Fibroblast of mammary gland (primary cell): ENCODE data around the gene TLCD3A.
"Not testable (repeated sequence)": the region's sequence is repeated elsewhere in the genome, so short reads cannot be mapped to it uniquely, and the experiment has no call there.

Source experiments
- DNase-seq: peaks from one replicate; pipeline ENCODE4 v3.0.0-alpha.2; 2010; ENCODE audit warnings: low read depth
- H3K4me3 ChIP-seq: 2 replicates; pipeline ENCODE4 v1.5.1; 2011; ENCODE audit warnings: low read depth, mild to moderate bottlenecking, low read length, moderate library complexity; ENCODE audit not compliant: control insufficient read depth
- TF ChIP-seq, protein P1 (sequence below): conservative IDR thresholded peaks from 2 replicates; pipeline ENCODE4 v1.5.1; 2011; ENCODE audit warnings: low read depth, low read length, inconsistent platforms; ENCODE audit not compliant: control insufficient read depth, insufficient read depth

Gene TLCD3A

DNA sequence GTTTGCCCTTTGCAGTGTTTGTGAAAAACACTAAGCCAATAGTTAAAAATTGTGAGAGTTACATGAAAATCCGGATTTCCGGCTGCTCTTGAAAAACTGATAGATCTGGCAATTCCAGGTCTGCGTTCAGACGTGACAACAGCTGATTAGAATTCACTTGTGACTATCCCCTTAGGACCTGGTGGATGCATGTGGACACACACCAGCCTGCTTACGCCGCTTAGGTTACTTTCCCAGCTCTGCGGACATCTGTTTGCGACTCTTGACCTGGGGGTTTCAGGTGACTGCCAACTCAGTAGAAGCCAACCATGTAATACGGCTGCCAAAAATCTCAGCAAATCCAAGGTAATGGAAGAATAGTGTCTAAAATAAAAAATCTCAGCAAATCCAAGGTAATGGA lies 42.0 kb upstream of the TLCD3A start:
- TF ChIP-seq, protein P1, sequence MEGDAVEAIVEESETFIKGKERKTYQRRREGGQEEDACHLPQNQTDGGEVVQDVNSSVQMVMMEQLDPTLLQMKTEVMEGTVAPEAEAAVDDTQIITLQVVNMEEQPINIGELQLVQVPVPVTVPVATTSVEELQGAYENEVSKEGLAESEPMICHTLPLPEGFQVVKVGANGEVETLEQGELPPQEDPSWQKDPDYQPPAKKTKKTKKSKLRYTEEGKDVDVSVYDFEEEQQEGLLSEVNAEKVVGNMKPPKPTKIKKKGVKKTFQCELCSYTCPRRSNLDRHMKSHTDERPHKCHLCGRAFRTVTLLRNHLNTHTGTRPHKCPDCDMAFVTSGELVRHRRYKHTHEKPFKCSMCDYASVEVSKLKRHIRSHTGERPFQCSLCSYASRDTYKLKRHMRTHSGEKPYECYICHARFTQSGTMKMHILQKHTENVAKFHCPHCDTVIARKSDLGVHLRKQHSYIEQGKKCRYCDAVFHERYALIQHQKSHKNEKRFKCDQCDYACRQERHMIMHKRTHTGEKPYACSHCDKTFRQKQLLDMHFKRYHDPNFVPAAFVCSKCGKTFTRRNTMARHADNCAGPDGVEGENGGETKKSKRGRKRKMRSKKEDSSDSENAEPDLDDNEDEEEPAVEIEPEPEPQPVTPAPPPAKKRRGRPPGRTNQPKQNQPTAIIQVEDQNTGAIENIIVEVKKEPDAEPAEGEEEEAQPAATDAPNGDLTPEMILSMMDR: no peak
- DNase-seq: no peak
- no peak overlapping the region for H3K4me3 ChIP-seq

DNA sequence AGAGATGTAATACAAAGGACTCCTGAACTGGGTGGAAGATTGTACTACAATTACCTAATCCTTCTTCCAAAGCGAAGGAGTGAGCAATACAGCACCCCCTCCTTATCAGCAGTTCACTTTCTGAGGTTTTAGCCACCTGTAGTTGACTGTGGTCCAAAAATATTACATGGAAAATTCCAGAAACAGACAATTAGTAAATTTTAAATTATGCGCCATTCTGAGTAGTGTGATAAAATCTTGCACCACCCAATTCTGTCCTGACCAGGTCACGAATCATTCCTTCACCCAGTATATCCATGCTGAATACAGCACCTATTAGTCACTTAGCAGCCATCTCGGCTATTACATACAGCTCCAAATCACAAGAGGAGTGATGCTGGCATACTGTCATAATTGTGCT lies 41.0 kb upstream of the TLCD3A start:
- TF ChIP-seq, protein P1: no peak
- DNase-seq: peak; percentile 65

DNA sequence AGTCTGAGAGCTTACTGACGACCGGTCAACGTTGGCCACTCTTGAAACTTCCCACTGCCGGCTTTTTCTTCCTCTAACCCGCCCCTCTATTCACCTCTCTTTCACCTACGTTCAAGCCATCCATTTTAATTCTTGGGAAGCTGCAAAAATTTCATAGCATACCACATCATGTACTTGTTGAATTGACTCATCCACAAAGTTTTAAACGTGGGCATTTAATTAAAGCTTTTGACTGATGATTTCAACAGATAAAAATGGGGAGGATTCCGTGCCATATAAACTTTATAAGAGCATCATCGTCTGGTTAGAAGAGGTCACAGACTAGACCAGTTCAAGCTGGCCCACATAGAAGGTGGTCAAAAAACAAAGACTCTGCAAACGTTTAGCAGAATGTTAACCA lies 40.3 kb upstream of the TLCD3A start:
- DNase-seq: peak; percentile 77
- TF ChIP-seq, protein P1: no peak
- H3K4me3 ChIP-seq: no peak overlapping the region

More for the DNA sequence above, 41.0 kb upstream of the TLCD3A start:
- H3K4me3 ChIP-seq: no peak overlapping the region

DNA sequence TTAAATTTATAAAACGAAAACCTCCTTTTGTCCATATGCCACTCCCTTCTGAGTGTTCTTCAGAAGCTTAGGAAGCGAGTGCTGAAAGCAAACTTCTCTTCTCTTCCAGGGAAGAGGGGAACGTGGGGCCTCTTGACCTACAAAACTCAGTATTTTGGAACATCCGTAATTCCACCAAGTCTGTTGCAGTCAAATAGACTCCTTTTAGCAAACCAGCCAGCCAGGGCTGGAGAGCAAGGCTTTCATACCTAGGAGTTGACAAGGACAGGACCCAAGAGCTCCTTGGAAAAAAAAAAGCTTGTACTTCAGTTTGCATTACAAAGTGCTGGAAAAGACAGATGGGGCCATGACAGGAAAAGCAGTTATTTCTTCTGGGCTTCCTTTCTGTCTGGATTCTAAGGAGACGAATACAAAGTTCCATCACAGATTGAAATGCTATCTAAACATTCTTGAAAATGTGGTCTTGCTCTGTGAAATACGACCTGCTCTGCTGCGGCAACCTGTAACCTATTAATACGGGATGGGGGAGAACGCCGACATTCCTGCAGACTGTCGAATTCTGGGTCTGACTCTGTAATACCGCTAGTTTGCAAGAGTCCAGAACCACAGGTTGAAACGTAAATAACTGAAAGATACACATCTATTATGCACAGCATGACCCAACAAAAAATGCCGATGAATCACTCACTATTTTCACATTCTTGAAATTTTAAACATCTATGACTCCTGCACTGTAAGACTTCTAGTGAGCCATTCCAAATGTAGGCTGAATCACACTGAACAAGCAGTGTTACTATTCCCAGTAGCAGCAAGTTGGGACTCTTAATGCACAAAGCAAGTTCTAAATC lies 38.4 kb upstream of the TLCD3A start:
- TF ChIP-seq, protein P1: no peak
- DNase-seq: peak; percentile 96
- no peak overlapping the region for H3K4me3 ChIP-seq

DNA sequence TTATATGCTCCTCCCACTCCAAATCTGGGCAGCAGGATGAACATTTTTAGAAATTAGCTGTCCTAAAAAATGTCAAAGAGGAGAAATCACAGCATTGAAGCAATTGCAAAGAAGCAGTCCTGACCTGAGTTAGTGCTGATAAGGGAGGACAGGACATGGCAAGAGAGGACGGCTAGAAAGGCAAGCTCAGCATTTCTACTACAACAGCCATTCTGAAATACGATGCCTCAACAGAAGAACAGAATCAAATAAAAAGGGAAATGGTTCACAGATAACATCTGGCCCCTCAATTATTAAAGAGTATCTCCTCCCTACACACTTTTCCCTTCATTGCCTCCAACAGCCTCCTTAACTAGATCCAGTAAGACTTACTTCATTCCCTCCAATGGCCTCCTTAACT lies 36.0 kb upstream of the TLCD3A start:
- TF ChIP-seq, protein P1: no peak
- DNase-seq: no peak
- H3K4me3 ChIP-seq: no peak overlapping the region

DNA sequence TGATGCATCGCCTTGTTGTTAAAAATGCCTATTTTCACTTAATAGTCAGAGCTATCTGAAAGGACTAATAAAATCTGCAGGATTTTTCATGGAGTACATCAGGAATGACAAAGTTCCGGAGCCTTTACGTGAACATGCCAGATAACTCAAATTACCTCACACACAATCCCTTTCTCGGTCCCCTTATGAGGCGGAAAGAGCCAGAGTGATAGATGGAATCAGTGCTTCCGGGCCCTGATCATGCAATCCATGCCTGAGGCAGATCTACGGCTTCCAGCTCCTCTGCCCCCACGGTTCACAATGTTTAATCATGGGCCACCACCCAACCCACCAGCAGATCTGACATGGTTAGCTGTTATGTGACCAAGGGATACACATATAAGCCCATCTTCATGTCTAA lies 34.7 kb upstream of the TLCD3A start:
- no peak overlapping the region for H3K4me3 ChIP-seq
- TF ChIP-seq, protein P1: no peak
- DNase-seq: no peak

DNA sequence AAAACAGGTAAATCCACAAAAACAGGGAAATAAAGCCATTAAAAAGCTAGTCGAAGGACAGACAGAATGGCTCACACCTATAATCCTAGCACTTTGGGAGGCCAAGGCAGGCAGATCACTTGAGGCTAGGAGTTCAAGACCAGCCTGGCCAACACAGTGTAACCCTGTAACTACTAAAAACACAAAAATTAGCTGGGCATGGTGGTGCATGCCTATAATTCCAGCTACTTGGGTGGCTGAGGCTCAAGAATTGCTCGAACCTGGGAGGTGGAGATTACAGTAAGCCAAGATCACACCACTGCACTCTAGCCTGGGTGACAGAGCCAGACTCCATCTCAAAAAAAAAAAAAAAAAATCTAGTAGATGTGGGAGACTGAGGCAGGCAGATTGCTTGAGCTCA lies 34.3 kb upstream of the TLCD3A start:
- DNase-seq, H3K4me3 ChIP-seq: not testable (repeated sequence)
